ENCODE data around the gene CST7. TPM values are rescaled to one million over a fixed set of nuclear protein-coding genes. Genes with fewer than 3 reads are reported as not detected.

Gene CST7
- total and polyA plus RNA-seq, 2 of the 13 experiments (the other 11 are each of a cell fraction or from before 2014, with no cell fraction given): not detected

DNA sequence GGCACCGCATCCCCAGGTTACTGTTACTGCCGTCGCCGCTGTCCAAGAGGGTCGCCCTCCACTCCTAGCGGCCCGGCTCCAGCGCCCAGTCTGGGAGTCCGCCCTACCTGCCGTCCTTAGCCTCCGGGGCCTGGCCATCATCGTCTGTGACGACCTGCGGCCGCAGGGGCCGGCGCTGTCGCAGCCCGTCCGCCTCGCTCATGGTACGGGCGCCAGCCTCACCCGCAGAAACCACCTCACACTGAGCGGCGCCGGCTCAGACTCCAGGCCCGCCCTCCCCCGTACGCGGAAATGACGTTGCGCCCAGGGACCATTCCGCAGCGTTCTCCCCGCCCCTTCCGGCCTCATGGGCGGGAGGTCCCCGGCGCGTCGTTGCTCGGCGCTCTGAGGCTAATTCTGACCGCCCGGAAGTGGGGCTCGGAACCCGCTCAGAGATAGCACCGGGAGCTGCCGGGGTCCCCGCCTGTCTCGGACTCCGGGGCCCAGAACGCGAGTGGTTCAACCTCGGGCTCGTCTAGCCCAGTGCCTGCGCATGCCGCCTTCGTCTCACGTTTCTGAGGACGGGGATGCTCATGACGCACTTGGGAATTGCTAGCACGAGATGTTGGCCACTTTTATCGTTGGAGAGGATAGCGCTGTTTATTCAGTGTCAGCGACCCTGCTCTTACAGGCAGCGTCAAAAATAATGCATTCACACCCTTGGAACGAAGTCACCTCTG, 43.6 kb downstream of the CST7 start, which contains the start of gene APMAP:
TSS of gene APMAP (minus strand) at position 265 of the 719 bp plus-strand sequence. CDS start at position 202, 63 bp downstream.
- H3K9ac ChIP-seq (ENCODE audit: insufficient read depth, low read depth, low read length): peak within 1 kb of the TSS; percentile 78
- H3K27me3 ChIP-seq (ENCODE audit: control insufficient read depth in 1 of 2, insufficient read depth in 2 of 2, low read length in 2 of 2): peaks cover 1 to 7% of the 10 kb centered on the region in 2 experiments; a peak in 1 of 5 replicates
- WGBS (ENCODE audit: low lambda C conversion rate): under 1% methylated on average over 57 of the region's 69 CpGs
- in situ Hi-C loops (cut with HindIII; ENCODE audit: extremely low pct_ligation_motif_present, low pct_unique_long_range_greater_than_20kb) (loop anchor here (5.0 to 10.0 kb wide), 2 partner anchors 205 to 302 kb away; partner anchors contain the start of gene ENTPD6), intact Hi-C loops (cut with micrococcal nuclease; ENCODE audit: unreplicated experiment) (loop anchor here (5.0 to 10.0 kb wide), 2 partner anchors 300 to 402 kb away; partner anchors contain the start of gene ABHD12)
- BruUV-seq (replicated peaks): no TSS peak
- H3K4me2 ChIP-seq (ENCODE audit: low read depth, low read length): peak within 1 kb of the TSS; percentile 97
- peak; percentile 94 for DNase-seq (ENCODE audit: low spot score)
- no peaks in the 10 kb centered on the region for H3K36me3 ChIP-seq (replicated peaks in 1 of 2; ENCODE audit: control insufficient read depth in 1 of 2, insufficient read depth in 2 of 2, low read length in 2 of 2)
- peak within 1 kb of the TSS; percentile 75 to 88 (median 85) for H3K4me3 ChIP-seq (replicated peaks in 1 of 3; ENCODE audit: insufficient read depth in 1 of 3, low read depth in 2 of 3, low read length in 3 of 3)
- peak within 1 kb of the TSS; percentile 67 for H3K27ac ChIP-seq (ENCODE audit: extremely low read length, insufficient read depth, low read length)
- ATAC-seq: peak; percentile 94
- no peaks in the 10 kb centered on the region for H3K9me3 ChIP-seq (ENCODE audit: low read length)
- peak within 1 kb of the TSS; percentile 84 for H2AFZ ChIP-seq (ENCODE audit: low read length)
- no peaks in the 10 kb centered on the region; the same call in 1 of the 2 replicates for H4K20me1 ChIP-seq (ENCODE audit: insufficient read depth, low read length)
- POLR2A ChIA-PET: interaction anchor here (0.7 to 1.9 kb wide), 7 partner anchors 65 to 255 kb away, joined by 3 to 6 read pairs (median 4); partner anchors contain the start of genes ACSS1, ENTPD6 and PYGB
- H3K79me2 ChIP-seq (ENCODE audit: insufficient read depth, low read length): peaks cover 47% of the 10 kb centered on the region
- CTCF ChIA-PET (ENCODE audit: low intra/inter-chr PET ratio, low total read pairs): interaction anchor here (1.2 to 6.9 kb wide), 4 partner anchors 72 to 186 kb away, joined by 4 to 138 read pairs (median 40); no protein-coding TSS in a partner anchor
- FAIRE-seq: no peak
- peaks cover 68% of the 10 kb centered on the region for H3K4me1 ChIP-seq (ENCODE audit: insufficient read depth, low read length)
- TF ChIP-seq KDM3A (CRISPR knock-in tag; IDR thresholded peaks at IDR 0.05; ENCODE audit: low read depth) (peak; percentile 98), ATF7-NPFF (CRISPR knock-in tag; IDR thresholded peaks at IDR 0.05; ENCODE audit: low read depth) (peak; percentile 90), RAD51 (IDR thresholded peaks at IDR 0.05; ENCODE audit: borderline replicate concordance) (no peak), GLI4 (CRISPR knock-in tag; IDR thresholded peaks at IDR 0.05; ENCODE audit: borderline replicate concordance) (peak; percentile 99), ZNF672 (CRISPR knock-in tag; IDR thresholded peaks at IDR 0.05) (no peak), ZNF747 (CRISPR knock-in tag; IDR thresholded peaks at IDR 0.05; ENCODE audit: borderline replicate concordance) (peak; percentile 95), CHCHD3 (CRISPR knock-in tag; IDR thresholded peaks at IDR 0.05) (no peak; the same call in 1 of the 2 replicates), ZBTB42 (CRISPR knock-in tag; IDR thresholded peaks at IDR 0.05) (peak; percentile 95; the same call in 1 of the 2 replicates), ZNF547 (CRISPR knock-in tag; IDR thresholded peaks at IDR 0.05) (peak; percentile 96), ZNF383 (CRISPR knock-in tag; IDR thresholded peaks at IDR 0.05; ENCODE audit: borderline replicate concordance) (no peak), SP4 (CRISPR knock-in tag; IDR thresholded peaks at IDR 0.05) (peak; percentile 96), TBL1XR1 (IDR thresholded peaks at IDR 0.05; ENCODE audit: borderline replicate concordance, low read length, partially characterized antibody) (no peak)
- TF ChIP-seq, protein P1, sequence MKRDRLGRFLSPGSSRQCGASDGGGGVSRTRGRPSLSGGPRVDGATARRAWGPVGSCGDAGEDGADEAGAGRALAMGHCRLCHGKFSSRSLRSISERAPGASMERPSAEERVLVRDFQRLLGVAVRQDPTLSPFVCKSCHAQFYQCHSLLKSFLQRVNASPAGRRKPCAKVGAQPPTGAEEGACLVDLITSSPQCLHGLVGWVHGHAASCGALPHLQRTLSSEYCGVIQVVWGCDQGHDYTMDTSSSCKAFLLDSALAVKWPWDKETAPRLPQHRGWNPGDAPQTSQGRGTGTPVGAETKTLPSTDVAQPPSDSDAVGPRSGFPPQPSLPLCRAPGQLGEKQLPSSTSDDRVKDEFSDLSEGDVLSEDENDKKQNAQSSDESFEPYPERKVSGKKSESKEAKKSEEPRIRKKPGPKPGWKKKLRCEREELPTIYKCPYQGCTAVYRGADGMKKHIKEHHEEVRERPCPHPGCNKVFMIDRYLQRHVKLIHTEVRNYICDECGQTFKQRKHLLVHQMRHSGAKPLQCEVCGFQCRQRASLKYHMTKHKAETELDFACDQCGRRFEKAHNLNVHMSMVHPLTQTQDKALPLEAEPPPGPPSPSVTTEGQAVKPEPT (CRISPR knock-in tag; IDR thresholded peaks at IDR 0.05; ENCODE audit: low read depth): 0 out of 2 replicates have a peak, but pooled peaks have one; percentile 90
- TF ChIP-seq, protein P2, sequence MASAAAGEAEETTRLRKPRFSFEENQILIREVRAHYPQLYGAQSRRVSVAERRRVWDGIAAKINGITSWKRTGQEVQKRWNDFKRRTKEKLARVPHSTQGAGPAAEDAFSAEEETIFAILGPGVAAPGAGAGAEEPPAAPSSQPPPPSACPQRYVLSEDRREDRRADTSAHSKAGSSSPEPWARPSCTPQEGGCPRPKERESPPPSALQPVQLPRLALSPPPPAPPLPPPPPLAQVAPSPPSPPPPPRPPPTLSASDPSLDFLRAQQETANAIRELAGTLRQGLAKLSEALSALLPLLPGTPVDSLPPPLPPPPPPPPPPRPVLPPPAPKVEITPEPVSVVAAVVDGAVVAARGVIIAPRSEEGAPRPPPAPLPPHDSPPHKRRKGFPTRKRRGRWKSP (CRISPR knock-in tag; IDR thresholded peaks at IDR 0.05): peak; percentile 87; the same call in 1 of the 2 replicates
- TF ChIP-seq, protein P3, sequence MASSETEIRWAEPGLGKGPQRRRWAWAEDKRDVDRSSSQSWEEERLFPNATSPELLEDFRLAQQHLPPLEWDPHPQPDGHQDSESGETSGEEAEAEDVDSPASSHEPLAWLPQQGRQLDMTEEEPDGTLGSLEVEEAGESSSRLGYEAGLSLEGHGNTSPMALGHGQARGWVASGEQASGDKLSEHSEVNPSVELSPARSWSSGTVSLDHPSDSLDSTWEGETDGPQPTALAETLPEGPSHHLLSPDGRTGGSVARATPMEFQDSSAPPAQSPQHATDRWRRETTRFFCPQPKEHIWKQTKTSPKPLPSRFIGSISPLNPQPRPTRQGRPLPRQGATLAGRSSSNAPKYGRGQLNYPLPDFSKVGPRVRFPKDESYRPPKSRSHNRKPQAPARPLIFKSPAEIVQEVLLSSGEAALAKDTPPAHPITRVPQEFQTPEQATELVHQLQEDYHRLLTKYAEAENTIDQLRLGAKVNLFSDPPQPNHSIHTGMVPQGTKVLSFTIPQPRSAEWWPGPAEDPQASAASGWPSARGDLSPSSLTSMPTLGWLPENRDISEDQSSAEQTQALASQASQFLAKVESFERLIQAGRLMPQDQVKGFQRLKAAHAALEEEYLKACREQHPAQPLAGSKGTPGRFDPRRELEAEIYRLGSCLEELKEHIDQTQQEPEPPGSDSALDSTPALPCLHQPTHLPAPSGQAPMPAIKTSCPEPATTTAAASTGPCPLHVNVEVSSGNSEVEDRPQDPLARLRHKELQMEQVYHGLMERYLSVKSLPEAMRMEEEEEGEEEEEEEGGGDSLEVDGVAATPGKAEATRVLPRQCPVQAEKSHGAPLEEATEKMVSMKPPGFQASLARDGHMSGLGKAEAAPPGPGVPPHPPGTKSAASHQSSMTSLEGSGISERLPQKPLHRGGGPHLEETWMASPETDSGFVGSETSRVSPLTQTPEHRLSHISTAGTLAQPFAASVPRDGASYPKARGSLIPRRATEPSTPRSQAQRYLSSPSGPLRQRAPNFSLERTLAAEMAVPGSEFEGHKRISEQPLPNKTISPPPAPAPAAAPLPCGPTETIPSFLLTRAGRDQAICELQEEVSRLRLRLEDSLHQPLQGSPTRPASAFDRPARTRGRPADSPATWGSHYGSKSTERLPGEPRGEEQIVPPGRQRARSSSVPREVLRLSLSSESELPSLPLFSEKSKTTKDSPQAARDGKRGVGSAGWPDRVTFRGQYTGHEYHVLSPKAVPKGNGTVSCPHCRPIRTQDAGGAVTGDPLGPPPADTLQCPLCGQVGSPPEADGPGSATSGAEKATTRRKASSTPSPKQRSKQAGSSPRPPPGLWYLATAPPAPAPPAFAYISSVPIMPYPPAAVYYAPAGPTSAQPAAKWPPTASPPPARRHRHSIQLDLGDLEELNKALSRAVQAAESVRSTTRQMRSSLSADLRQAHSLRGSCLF (CRISPR knock-in tag; IDR thresholded peaks at IDR 0.05; ENCODE audit: borderline replicate concordance): peak; percentile 82; the same call in 1 of the 2 replicates

Measured in HepG2 (cell line).